ENCODE measurements around the gene UTP4. TPM values are rescaled to one million over a fixed set of nuclear protein-coding genes. Genes with fewer than 3 reads are reported as not detected.

The UTP4 gene
- total and polyA plus RNA-seq, 2 donors (not counting 3 experiments of a cell fraction or from before 2014, with no cell fraction given) = 56.1 to 59.5 TPM

- TF ChIP-seq POLR2A (IDR thresholded peaks at IDR 0.05; ENCODE audit: low read depth, low read length) (peak; percentile 57), CTCF (IDR thresholded peaks at IDR 0.05; ENCODE audit: extremely low read depth in 1 of 2, insufficient read depth in 1 of 2, low read depth in 1 of 2, low read length in 2 of 2) (peak; percentile 16 to 32), GATA2 (IDR thresholded peaks at IDR 0.05; ENCODE audit: insufficient read depth, insufficient read length, low read depth, low read length) (no peak), POLR2AphosphoS5 (IDR thresholded peaks at IDR 0.05; ENCODE audit: insufficient read depth, low read depth, low read length) (peak; percentile 76), FOS (IDR thresholded peaks at IDR 0.05; ENCODE audit: borderline replicate concordance, insufficient read depth, low read length) (no peak), EZH2 (IDR thresholded peaks at IDR 0.05; ENCODE audit: borderline replicate concordance, low read depth, low read length, severe bottlenecking) (peak; percentile 44)
- Histone ChIP-seq H2AFZ (ENCODE audit: low read depth, low read length) (peak within 1 kb of the TSS; percentile 78), H3K9ac (replicated peaks; ENCODE audit: extremely low read depth, insufficient read depth, low read length) (no peak within 1 kb of the TSS), H3K79me2 (ENCODE audit: control insufficient read depth, insufficient read depth, low read length) (no peaks in the 10 kb centered on the region), H3K9me3 (replicated peaks; ENCODE audit: control insufficient read depth, insufficient read depth, low read length) (no peaks in the 10 kb centered on the region), H3K36me3 (ENCODE audit: control insufficient read depth in 2 of 2, extremely low read depth in 1 of 2, insufficient read depth in 2 of 2, low read length in 2 of 2) (peaks cover 0 to 3% of the 10 kb centered on the region in 2 experiments), H3K27me3 (ENCODE audit: control insufficient read depth in 2 of 2, insufficient read depth in 2 of 2, low read length in 2 of 2) (no peaks in the 10 kb centered on the region), H3K27ac (ENCODE audit: insufficient read depth, low read depth, low read length) (no peak within 1 kb of the TSS), H3K9me1 (replicated peaks; ENCODE audit: control insufficient read depth, extremely low read depth, insufficient read depth, low read length) (no peaks in the 10 kb centered on the region), H3K4me2 (ENCODE audit: insufficient read depth, low read length) (peak within 1 kb of the TSS; percentile 50), H3K4me3 (replicated peaks in 1 of 3; ENCODE audit: insufficient read depth in 1 of 3, low read depth in 1 of 3, low read length in 3 of 3) (peak within 1 kb of the TSS; percentile 40 to 57 (median 54)), H4K20me1 (replicated peaks; ENCODE audit: control insufficient read depth, extremely low read depth, insufficient read depth, low read length) (no peaks in the 10 kb centered on the region), H3K4me1 (ENCODE audit: control insufficient read depth, extremely low read depth, insufficient read depth, low read length) (peaks cover 21% of the 10 kb centered on the region)
- intact Hi-C loops (cut with micrococcal nuclease) (loop anchor here (1.0 to 5.0 kb wide), 4 partner anchors 113 to 258 kb away; no protein-coding TSS in a partner anchor), dilution Hi-C loops (cut with MboI; ENCODE audit: extremely low pct_ligation_motif_present, low sequenced_read_pairs) (no loop called here)
- no TSS peak for BruUV-seq (replicated peaks)
- POLR2A ChIA-PET = interaction anchor here (0.6 to 1.0 kb wide), 2 partner anchors 32 to 230 kb away, joined by 3 to 5 read pairs; no protein-coding TSS in a partner anchor
- CTCF ChIA-PET = interaction anchor here (0.7 to 2.2 kb wide), 29 partner anchors 9 to 262 kb away, joined by 3 to 24 read pairs (median 4); partner anchors contain the start of gene TANGO6
- peak; percentile 88 for FAIRE-seq
- peak; percentile 69 for DNase-seq (ENCODE audit: low read depth, low spot score)
These were observed 26.7 kb upstream of the UTP4 start, which contains the start of gene HAS3 for GRCh38 chr16:69105501-69106361. Gene HAS3, plus strand, starts transcription at chr16:69105653. Its CDS starts 3,743 bp downstream, at chr16:69109396.

Measured in endothelial cell of umbilical vein (primary cell).